Hepatocyte (in vitro differentiated cells): ENCODE results near the gene COA8. TPM values are rescaled to one million over a fixed set of nuclear protein-coding genes. Genes with fewer than 3 reads are reported as not detected.

Experiments used
- DNase-seq: peaks from one replicate; pipeline ENCODE4 v3.0.0-alpha.2; 2016; ENCODE audit warnings: low spot score
- H2AFZ ChIP-seq: fragments of 200-600 bp; sonication (generic); 2 replicates; pipeline ENCODE4 v1.6.0; 2016; ENCODE audit warnings: antibody characterized with exemption, mild to moderate bottlenecking
- H3K27ac ChIP-seq: fragments of 200-600 bp; sonication (generic); 2 replicates; pipeline ENCODE4 v1.5.1; 2016; ENCODE audit warnings: mild to moderate bottlenecking
- H3K27me3 ChIP-seq: fragments of 200-600 bp; sonication (generic); 2 replicates; pipeline ENCODE4 v1.6.1; 2016
- H3K36me3 ChIP-seq: fragments of 200-600 bp; sonication (generic); replicated peaks from 2 replicates; pipeline ENCODE4 v1.5.1; 2016; ENCODE audit warnings: low read depth; ENCODE audit not compliant: insufficient read depth
- H3K4me1 ChIP-seq: fragments of 200-600 bp; sonication (generic); 2 replicates; pipeline ENCODE4 v1.5.1; 2016; ENCODE audit warnings: mild to moderate bottlenecking, moderate library complexity; ENCODE audit not compliant: insufficient read depth
- H3K4me2 ChIP-seq: fragments of 200-600 bp; sonication (generic); 2 replicates; pipeline ENCODE4 v1.6.0; 2016
- H3K4me3 ChIP-seq: fragments of 200-600 bp; sonication (generic); 2 replicates; pipeline ENCODE4 v1.5.1; 2016; ENCODE audit warnings: mild to moderate bottlenecking
- H3K79me2 ChIP-seq: fragments of 200-600 bp; sonication (generic); 2 replicates; pipeline ENCODE4 v1.6.0; 2017; ENCODE audit warnings: mild to moderate bottlenecking
- H3K9me2 ChIP-seq: fragments of 200-600 bp; sonication (generic); replicated peaks from 2 replicates; pipeline ENCODE4 v1.6.0; 2017; ENCODE audit warnings: mild to moderate bottlenecking; ENCODE audit not compliant: insufficient read depth
- H3K9me3 ChIP-seq: fragments of 200-600 bp; sonication (generic); 2 replicates; pipeline ENCODE4 v1.5.1; 2016; ENCODE audit warnings: low read depth, mild to moderate bottlenecking
- H4K20me1 ChIP-seq: fragments of 200-600 bp; sonication (generic); 2 replicates; pipeline ENCODE4 v1.6.0; 2016; ENCODE audit warnings: mild to moderate bottlenecking; ENCODE audit not compliant: insufficient read depth, poor library complexity, severe bottlenecking
- CTCF ChIP-seq: fragments of 200-600 bp; sonication (generic); IDR thresholded peaks from 2 replicates; pipeline ENCODE4 v1.5.1; 2016; ENCODE audit warnings: antibody characterized with exemption, mild to moderate bottlenecking; ENCODE audit not compliant: poor library complexity
- EZH2 ChIP-seq: fragments of 200-600 bp; sonication (generic); IDR thresholded peaks from 2 replicates; pipeline ENCODE4 v1.6.1; 2016; ENCODE audit warnings: antibody characterized with exemption, mild to moderate bottlenecking, borderline replicate concordance
- EZH2phosphoT487 ChIP-seq: fragments of 200-600 bp; sonication (generic); IDR thresholded peaks from one replicate; pipeline ENCODE4 v1.6.1; 2018; ENCODE audit warnings: antibody characterized with exemption, mild to moderate bottlenecking, low read depth, moderate library complexity; ENCODE audit not compliant: unreplicated experiment, severe bottlenecking
- WGBS: methylation state at CpG from one replicate; pipeline ENCODE4 v1.1.6; 2016; ENCODE audit warnings: low lambda C conversion rate; ENCODE audit errors: missing lambda C conversion rate; 5-methylcytosine and 5-hydroxymethylcytosine counted together
- polyA plus RNA-seq: library from polyadenylated mRNA; unstranded; fragments of >200 nt; fragmentation: Nextera tagmentation; extraction: Ambion mirVana; gene quantifications from 2 replicates; pipeline ENCODE4 v1.2.1, GENCODE V29; 2016
- total RNA-seq: library from RNA; depleted of rRNA; stranded (reverse); fragments of >200 nt; gene quantifications from 2 replicates; pipeline ENCODE4 v1.2.3, GENCODE V29; 2014

COA8 gene
- total and polyA plus RNA-seq, 2 experiments from 2014 or later: 58.7 to 68.2 TPM

- no peaks in the 10 kb centered on the region for H3K9me2 ChIP-seq
- no peak overlapping the region for H3K27ac ChIP-seq
- no peak overlapping the region for H3K4me3 ChIP-seq
- H3K27me3 ChIP-seq: no peaks in the 10 kb centered on the region
- no peaks in the 10 kb centered on the region for H3K4me1 ChIP-seq
- no peak overlapping the region for H2AFZ ChIP-seq
- H4K20me1 ChIP-seq: no peaks in the 10 kb centered on the region
- DNase-seq: no peak
- 95% methylated on average over 5 of the region's 5 CpGs for WGBS
- H3K9me3 ChIP-seq: no peaks in the 10 kb centered on the region
- no peaks in the 10 kb centered on the region for H3K79me2 ChIP-seq
- TF ChIP-seq EZH2phosphoT487 (no peak), EZH2 (no peak), CTCF (no peak)
- H3K4me2 ChIP-seq: no peak overlapping the region
- no peaks in the 10 kb centered on the region for H3K36me3 ChIP-seq
These were observed 37.7 kb downstream of the COA8 start for GRCh38 chr14:103600503-103600902.

DNA sequence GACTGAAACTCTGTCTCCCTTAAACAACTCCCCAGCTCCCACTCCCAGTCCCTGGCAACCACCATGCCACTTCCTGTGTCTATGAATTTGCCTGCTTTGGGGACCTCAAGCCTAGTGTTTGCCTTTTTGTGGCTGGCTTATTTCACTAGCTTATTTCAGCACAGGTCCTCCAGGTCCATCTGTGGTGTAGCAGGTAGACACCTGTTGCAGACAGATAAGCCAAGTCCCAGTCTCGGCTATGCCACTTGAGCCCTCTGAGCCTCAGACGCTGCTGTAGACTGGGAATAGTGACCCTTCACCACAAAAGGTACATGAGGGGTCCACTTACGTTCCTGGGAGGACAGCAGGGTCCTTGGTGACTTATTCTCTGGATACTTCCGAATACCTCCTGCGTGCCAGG lies 41.9 kb downstream of the COA8 start:
- Histone ChIP-seq H4K20me1 (no peaks in the 10 kb centered on the region), H3K4me1 (no peaks in the 10 kb centered on the region), H3K36me3 (no peaks in the 10 kb centered on the region), H3K9me3 (no peaks in the 10 kb centered on the region), H3K79me2 (no peaks in the 10 kb centered on the region), H3K9me2 (no peaks in the 10 kb centered on the region), H3K4me2 (no peak overlapping the region), H2AFZ (no peak overlapping the region), H3K4me3 (no peak overlapping the region), H3K27me3 (no peaks in the 10 kb centered on the region), H3K27ac (no peak overlapping the region)
- WGBS: 94% methylated on average over 5 of the region's 5 CpGs
- DNase-seq: no peak
- TF ChIP-seq CTCF: no peak
- no peak for TF ChIP-seq EZH2phosphoT487
- no peak for TF ChIP-seq EZH2

GRCh38 chr14:103606963-103607668 lies 44.4 kb downstream of the COA8 start:
- Histone ChIP-seq H3K4me2 (peak overlapping the region; percentile 69), H3K36me3 (no peaks in the 10 kb centered on the region), H3K27ac (no peak overlapping the region), H3K27me3 (no peaks in the 10 kb centered on the region), H3K9me2 (no peaks in the 10 kb centered on the region), H3K9me3 (peaks cover 5% of the 10 kb centered on the region), H2AFZ (no peak overlapping the region), H3K4me1 (no peaks in the 10 kb centered on the region), H4K20me1 (no peaks in the 10 kb centered on the region), H3K4me3 (no peak overlapping the region), H3K79me2 (no peaks in the 10 kb centered on the region)
- WGBS: 30% methylated on average over 25 of the region's 25 CpGs
- peak; percentile 76 for DNase-seq
- TF ChIP-seq CTCF (peak; percentile 35), EZH2 (no peak)
